CD4-positive, alpha-beta T cell (primary cell): ENCODE results near the gene RSRC1. TPM values are rescaled to one million over a fixed set of nuclear protein-coding genes. Genes with fewer than 3 reads are reported as not detected.

ENCODE experiments used
- ATAC-seq: fragments of 200-7000 bp; cut with Tn5 transposase; one replicate; pipeline ENCODE4 v1.10.0; 2022; ENCODE audit warnings: mild to moderate bottlenecking; ENCODE audit not compliant: poor library complexity
- CTCF ChIA-PET: fragments of 350-600 bp; sonication (Branson Sonifier 250); formaldehyde crosslinking; loops from one replicate; lab custom pipeline; 2021; ENCODE audit warnings: antibody characterized with exemption, inconsistent platforms; lab: Charles Lee
- POLR2A ChIA-PET: fragments of 350-600 bp; sonication (Branson Sonifier 250); formaldehyde crosslinking; loops from one replicate; lab custom pipeline; 2021; ENCODE audit warnings: antibody characterized with exemption, inconsistent platforms; lab: Charles Lee
- DNase-seq, 14 experiments: peaks; one replicate each; pipeline ENCODE4 v3.0.0-alpha.2; 2013 to 2020; ENCODE audit warnings: mixed read lengths in 2 of 14
- H3K27ac ChIP-seq, 2 donors: one replicate each; pipeline versions ENCODE4 v1.5.1 to v1.7.0; 2013; ENCODE audit warnings: low read length in 2 of 2, low read depth in 1 of 2, mild to moderate bottlenecking in 1 of 2
- H3K27me3 ChIP-seq, 2 experiments: 1 replicate in 1 of 2; 2 replicates in 1 of 2; pipeline versions ENCODE4 v1.6.1 to v1.7.0; 2013; ENCODE audit warnings: low read length in 2 of 2, control low read depth in 1 of 2, mild to moderate bottlenecking in 1 of 2, moderate library complexity in 1 of 2; ENCODE audit not compliant: insufficient read depth in 2 of 2, control insufficient read depth in 1 of 2
- H3K36me3 ChIP-seq: one replicate; pipeline ENCODE4 v1.6.1; 2013; ENCODE audit warnings: low read length, control low read depth; ENCODE audit not compliant: insufficient read depth
- H3K4me1 ChIP-seq: one replicate; pipeline ENCODE4 v1.6.1; 2013; ENCODE audit warnings: low read length, control low read depth; ENCODE audit not compliant: insufficient read depth
- H3K4me3 ChIP-seq: one replicate; pipeline ENCODE4 v1.5.1; 2013; ENCODE audit warnings: mild to moderate bottlenecking, low read length, moderate library complexity
- H3K9me3 ChIP-seq, 2 experiments: 1 replicate in 1 of 2; 2 replicates in 1 of 2; pipeline versions ENCODE4 v1.6.1 to v1.7.0; 2013; ENCODE audit warnings: low read length in 2 of 2, mild to moderate bottlenecking in 2 of 2, control low read depth in 1 of 2, moderate library complexity in 1 of 2; ENCODE audit not compliant: control insufficient read depth in 1 of 2, insufficient read depth in 1 of 2
- H3K27ac Mint-ChIP-seq: one replicate; pipeline ENCODE4 v1.8.0; 2020; ENCODE audit warnings: mixed read lengths
- H3K27me3 Mint-ChIP-seq: one replicate; pipeline ENCODE4 v1.8.0; 2021; ENCODE audit warnings: mixed read lengths
- H3K36me3 Mint-ChIP-seq: one replicate; pipeline ENCODE4 v1.8.0; 2021; ENCODE audit warnings: low read depth, mixed read lengths
- H3K4me1 Mint-ChIP-seq: one replicate; pipeline ENCODE4 v1.8.0; 2021; ENCODE audit warnings: low read depth, mixed read lengths
- H3K4me3 Mint-ChIP-seq: one replicate; pipeline ENCODE4 v1.8.0; 2020; ENCODE audit warnings: mild to moderate bottlenecking, mixed read lengths
- H3K9me3 Mint-ChIP-seq: one replicate; pipeline ENCODE4 v1.8.0; 2020; ENCODE audit warnings: mixed read lengths
- intact Hi-C, 2 experiments: fragments of 100-400 bp; cut with DNase I in 1 of 2; cut with micrococcal nuclease in 1 of 2; formaldehyde crosslinking; loops; one replicate each; pipeline versions ENCODE4 v1.15.1 to v1.9.0; 2023 to 2025; cut with DNase I, micrococcal nuclease
- total RNA-seq, 174 experiments: library from RNA in 2 of 174; stranded (reverse) in 2 of 174; gene quantifications; one replicate each; pipeline ENCODE4 v1.2.3 and lab custom pipeline; 2021 to 2026
- TF ChIP-seq, protein P1 (sequence below): fragments of 200-600 bp; IDR thresholded peaks from one replicate; pipeline ENCODE4 v1.8.0; 2022; ENCODE audit warnings: antibody characterized with exemption, mild to moderate bottlenecking

Gene RSRC1
- total RNA-seq, 2 experiments from 2014 or later: 22.3 to 24.6 TPM

DNA sequence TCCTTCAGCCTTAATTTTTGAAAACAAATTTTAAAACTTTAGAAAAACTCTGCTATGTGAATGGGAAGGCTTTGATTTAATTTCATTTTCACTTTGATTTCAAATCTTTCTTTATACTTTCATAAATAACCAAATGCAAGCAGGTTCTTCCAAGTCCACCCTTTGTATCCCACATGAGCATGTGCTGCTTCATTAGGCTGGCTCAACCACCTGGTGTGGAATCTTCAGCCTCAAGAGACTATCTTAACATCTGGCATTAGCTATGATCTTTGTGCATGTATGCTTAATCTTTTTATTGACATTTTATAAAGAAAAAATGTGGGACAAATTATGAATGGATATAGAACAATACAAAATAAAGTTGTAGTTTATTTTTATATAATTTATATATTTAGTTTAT is 379.3 kb downstream of the RSRC1 start:
- Mint-ChIP-seq H3K9me3 (no peaks in the 10 kb centered on the region), H3K4me3 (no peak overlapping the region), H3K27ac (no peak overlapping the region), H3K27me3 (no peaks in the 10 kb centered on the region), H3K36me3 (no peaks in the 10 kb centered on the region), H3K4me1 (no peaks in the 10 kb centered on the region)
- POLR2A ChIA-PET: no interaction called here
- intact Hi-C loops: no loop called here
- CTCF ChIA-PET: no interaction called here
- Histone ChIP-seq H3K4me1 (no peaks in the 10 kb centered on the region), H3K4me3 (no peak overlapping the region), H3K27me3 (no peaks in the 10 kb centered on the region), H3K36me3 (no peaks in the 10 kb centered on the region), H3K27ac (no peak overlapping the region), H3K9me3 (no peaks in the 10 kb centered on the region)
- no peak for ATAC-seq
- no peak for DNase-seq
- TF ChIP-seq, protein P1, sequence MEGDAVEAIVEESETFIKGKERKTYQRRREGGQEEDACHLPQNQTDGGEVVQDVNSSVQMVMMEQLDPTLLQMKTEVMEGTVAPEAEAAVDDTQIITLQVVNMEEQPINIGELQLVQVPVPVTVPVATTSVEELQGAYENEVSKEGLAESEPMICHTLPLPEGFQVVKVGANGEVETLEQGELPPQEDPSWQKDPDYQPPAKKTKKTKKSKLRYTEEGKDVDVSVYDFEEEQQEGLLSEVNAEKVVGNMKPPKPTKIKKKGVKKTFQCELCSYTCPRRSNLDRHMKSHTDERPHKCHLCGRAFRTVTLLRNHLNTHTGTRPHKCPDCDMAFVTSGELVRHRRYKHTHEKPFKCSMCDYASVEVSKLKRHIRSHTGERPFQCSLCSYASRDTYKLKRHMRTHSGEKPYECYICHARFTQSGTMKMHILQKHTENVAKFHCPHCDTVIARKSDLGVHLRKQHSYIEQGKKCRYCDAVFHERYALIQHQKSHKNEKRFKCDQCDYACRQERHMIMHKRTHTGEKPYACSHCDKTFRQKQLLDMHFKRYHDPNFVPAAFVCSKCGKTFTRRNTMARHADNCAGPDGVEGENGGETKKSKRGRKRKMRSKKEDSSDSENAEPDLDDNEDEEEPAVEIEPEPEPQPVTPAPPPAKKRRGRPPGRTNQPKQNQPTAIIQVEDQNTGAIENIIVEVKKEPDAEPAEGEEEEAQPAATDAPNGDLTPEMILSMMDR: no peak

DNA sequence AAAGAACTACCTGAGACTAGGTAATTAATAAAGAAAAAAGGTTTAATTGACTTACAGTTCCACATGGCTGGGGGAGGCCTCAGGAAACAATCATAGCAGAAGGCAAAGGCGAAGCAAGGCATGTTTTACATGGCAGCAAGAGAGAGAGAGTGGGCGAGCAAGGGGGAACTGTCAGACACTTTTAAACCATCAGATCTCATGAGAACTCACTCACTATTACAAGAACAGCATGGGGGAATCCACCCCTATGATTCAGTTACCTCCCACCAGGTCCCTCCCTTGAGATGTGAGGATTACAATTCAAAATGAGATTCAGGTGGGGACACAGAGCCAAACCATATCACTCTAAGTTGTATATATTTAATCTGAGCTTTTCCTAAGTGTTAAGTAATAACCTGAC is 382.1 kb downstream of the RSRC1 start:
- Histone ChIP-seq H3K36me3 (no peaks in the 10 kb centered on the region), H3K4me3 (no peak overlapping the region), H3K27me3 (no peaks in the 10 kb centered on the region), H3K4me1 (no peaks in the 10 kb centered on the region), H3K9me3 (no peaks in the 10 kb centered on the region), H3K27ac (no peak overlapping the region)
- H3K9me3 Mint-ChIP-seq: no peaks in the 10 kb centered on the region
- no peak overlapping the region for H3K27ac Mint-ChIP-seq
- ChIA-PET CTCF (no interaction called here), POLR2A (no interaction called here)
- ATAC-seq: no peak
- peaks cover 16% of the 10 kb centered on the region for H3K36me3 Mint-ChIP-seq
- intact Hi-C loops: no loop called here
- H3K4me1 Mint-ChIP-seq: no peaks in the 10 kb centered on the region
- DNase-seq: no peak
- TF ChIP-seq, protein P1: no peak
- H3K4me3 Mint-ChIP-seq: no peak overlapping the region
- H3K27me3 Mint-ChIP-seq: no peaks in the 10 kb centered on the region

DNA sequence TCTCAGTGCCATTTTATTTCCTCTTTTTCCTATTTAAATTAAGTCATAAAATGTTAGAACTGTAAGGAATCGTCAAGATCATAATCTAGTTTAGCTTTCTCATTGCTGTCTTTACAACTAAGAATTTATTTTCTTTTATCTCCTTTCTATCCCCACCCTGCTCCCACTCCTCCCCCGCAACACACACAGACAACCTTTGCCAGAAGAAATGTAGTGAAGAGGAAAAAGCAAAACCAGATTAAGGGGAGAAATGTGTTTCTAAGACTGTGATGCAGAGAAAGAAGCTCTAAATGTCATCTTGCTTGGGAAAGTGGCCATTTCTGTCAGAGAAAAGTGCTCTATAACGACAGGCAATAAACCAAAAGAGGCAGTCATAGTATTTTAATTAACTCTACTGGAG is 382.8 kb downstream of the RSRC1 start:
- ATAC-seq (no peak), DNase-seq (no peak)
- ChIA-PET POLR2A (no interaction called here), CTCF (no interaction called here)
- Histone ChIP-seq H3K4me1 (no peaks in the 10 kb centered on the region), H3K4me3 (no peak overlapping the region), H3K27me3 (no peaks in the 10 kb centered on the region), H3K27ac (no peak overlapping the region), H3K36me3 (no peaks in the 10 kb centered on the region), H3K9me3 (peaks cover 0 to 4% of the 10 kb centered on the region in 2 experiments)
- Mint-ChIP-seq H3K9me3 (peaks cover 1% of the 10 kb centered on the region), H3K27ac (no peak overlapping the region), H3K36me3 (peaks cover 19% of the 10 kb centered on the region), H3K4me1 (no peaks in the 10 kb centered on the region), H3K27me3 (no peaks in the 10 kb centered on the region), H3K4me3 (no peak overlapping the region)
- TF ChIP-seq, protein P1: no peak
- intact Hi-C loops: no loop called here
